ENCODE data around the gene NME3.

The NME3 gene

GRCh38 chr16:1790611-1791255 lies 19.4 kb upstream of the NME3 start:
- DNase-seq (ENCODE audit: extremely low spot score), result no peak
- CTCF ChIA-PET, result interaction anchor here (1.7 kb wide), 1 partner anchor 11 kb away, joined by 5 read pairs; no protein-coding TSS in a partner anchor
- POLR2A ChIA-PET, result interaction anchor here (1.3 kb wide), 1 partner anchor 8 kb away, joined by 5 read pairs; the partner anchor contains the start of genes NUBP2 and SPSB3
- no peak for TF ChIP-seq CTCF (IDR thresholded peaks at IDR 0.05; ENCODE audit: control extremely low read depth, extremely low read depth, low read depth, missing control alignments)

GRCh38 chr16:1790261-1790610 lies 18.9 kb upstream of the NME3 start:
- no peak for DNase-seq (ENCODE audit: extremely low spot score)
- TF ChIP-seq CTCF (IDR thresholded peaks at IDR 0.05; ENCODE audit: control extremely low read depth, extremely low read depth, low read depth, missing control alignments), result no peak
- ChIA-PET POLR2A (no interaction called here), CTCF (no interaction called here)

GRCh38 chr16:1789643-1790045 lies 18.3 kb upstream of the NME3 start:
- TF ChIP-seq CTCF (IDR thresholded peaks at IDR 0.05; ENCODE audit: control extremely low read depth, extremely low read depth, low read depth, missing control alignments), result no peak
- POLR2A ChIA-PET, result no interaction called here
- CTCF ChIA-PET, result no interaction called here
- no peak for DNase-seq (ENCODE audit: extremely low spot score)

GRCh38 chr16:1788708-1789100 lies 17.4 kb upstream of the NME3 start:
- POLR2A ChIA-PET, result no interaction called here
- TF ChIP-seq CTCF (IDR thresholded peaks at IDR 0.05; ENCODE audit: control extremely low read depth, extremely low read depth, low read depth, missing control alignments), result no peak
- no peak for DNase-seq (ENCODE audit: extremely low spot score)
- CTCF ChIA-PET, result interaction anchor here (1.1 kb wide), 1 partner anchor 16 kb away, joined by 4 read pairs; the partner anchor contains the start of genes EME2 and MRPS34

GRCh38 chr16:1788095-1788707 lies 16.9 kb upstream of the NME3 start:
- no peak for TF ChIP-seq CTCF (IDR thresholded peaks at IDR 0.05; ENCODE audit: control extremely low read depth, extremely low read depth, low read depth, missing control alignments)
- ChIA-PET CTCF (interaction anchor here (1.1 kb wide), 1 partner anchor 15 kb away, joined by 4 read pairs; the partner anchor contains the start of genes EME2 and MRPS34), POLR2A (no interaction called here)
- DNase-seq (ENCODE audit: extremely low spot score), result no peak

- DNase-seq (ENCODE audit: extremely low spot score), result no peak
- CTCF ChIA-PET, result interaction anchor here (1.1 kb wide), 1 partner anchor 15 kb away, joined by 4 read pairs; the partner anchor contains the start of genes EME2 and MRPS34
- POLR2A ChIA-PET, result no interaction called here
- no peak for TF ChIP-seq CTCF (IDR thresholded peaks at IDR 0.05; ENCODE audit: control extremely low read depth, extremely low read depth, low read depth, missing control alignments)
Measured at GRCh38 chr16:1787322-1788094, 16.2 kb upstream of the NME3 start.

All from GM10248 (cell line).